EH (cell line): ENCODE measurements around the gene SEC11A.
"Not testable (repeated sequence)": the region's sequence is repeated elsewhere in the genome, so short reads cannot be mapped to it uniquely, and the experiment has no call there.

ENCODE experiments used
- DNase-seq: peaks from one replicate; pipeline ENCODE4 v3.0.0-alpha.2; 2015; ENCODE audit warnings: low read depth

SEC11A gene

DNA sequence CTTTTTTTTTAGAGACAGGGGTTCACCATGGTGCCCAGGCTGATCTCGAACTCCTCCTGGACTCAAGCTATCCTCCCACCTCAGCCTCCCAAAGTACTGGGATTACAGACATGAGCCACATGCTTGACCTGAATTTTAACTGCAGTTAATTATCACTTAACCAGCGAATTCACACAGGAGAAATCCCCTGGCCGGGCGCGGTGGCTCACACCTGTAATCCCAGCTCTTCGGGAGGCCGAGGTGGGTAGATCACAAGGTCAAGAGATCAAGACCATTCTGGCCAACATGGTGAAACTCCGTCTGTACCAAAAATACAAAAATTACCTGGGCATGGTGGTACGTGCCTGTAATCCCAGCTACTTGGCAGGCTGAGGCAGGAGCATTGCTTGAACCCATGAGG lies 74.1 kb downstream of the SEC11A start:
- not testable (repeated sequence) for DNase-seq

DNA sequence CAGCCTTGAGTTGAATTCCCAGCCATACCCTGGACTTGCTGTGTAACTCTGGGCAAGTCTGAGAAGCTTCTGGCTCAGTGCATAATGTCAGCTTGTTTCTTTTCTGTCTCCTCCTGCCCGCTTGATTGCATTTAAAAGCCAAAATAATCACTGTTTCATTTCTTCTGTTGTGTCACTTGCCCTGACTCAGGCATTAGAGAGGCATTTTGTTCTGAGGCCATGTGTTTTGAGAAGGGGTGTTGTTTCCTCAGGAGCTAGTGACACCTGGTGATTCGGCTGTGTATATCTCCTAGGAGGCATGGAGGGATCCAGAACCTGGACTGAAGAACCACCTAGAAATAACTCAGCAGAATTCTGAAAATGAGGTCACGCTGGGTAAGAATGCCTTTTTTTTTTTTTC lies 77.8 kb downstream of the SEC11A start:
- peak; percentile 19 for DNase-seq

DNA sequence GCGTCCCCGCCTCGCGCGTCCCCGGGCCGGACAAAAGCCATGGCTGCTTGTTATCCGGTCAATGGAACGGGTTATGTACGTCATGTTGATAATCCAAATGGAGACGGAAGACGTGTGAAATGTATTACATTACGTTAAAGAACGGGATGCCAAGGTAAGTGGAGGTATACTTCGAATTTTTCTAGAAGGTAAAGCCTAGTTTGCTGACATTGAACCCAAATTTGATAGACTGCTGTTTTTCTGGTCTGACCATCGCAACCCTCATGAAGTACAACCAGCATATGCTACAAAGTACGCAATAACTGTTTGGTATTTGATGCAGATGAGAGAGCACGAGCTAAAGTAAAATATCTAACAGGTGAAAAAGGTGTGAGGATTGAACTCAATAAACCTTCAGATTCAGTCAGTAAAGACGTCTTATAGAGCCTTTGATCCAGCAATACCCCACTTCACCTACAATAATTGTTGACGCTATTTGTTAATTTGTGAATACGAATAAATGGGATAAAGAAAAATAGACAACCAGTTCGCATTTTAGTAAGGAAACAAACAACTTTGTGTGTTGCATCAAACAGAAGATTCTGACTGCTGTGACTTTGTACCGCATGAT lies 81.6 kb downstream of the SEC11A start:
- DNase-seq = no peak

DNA sequence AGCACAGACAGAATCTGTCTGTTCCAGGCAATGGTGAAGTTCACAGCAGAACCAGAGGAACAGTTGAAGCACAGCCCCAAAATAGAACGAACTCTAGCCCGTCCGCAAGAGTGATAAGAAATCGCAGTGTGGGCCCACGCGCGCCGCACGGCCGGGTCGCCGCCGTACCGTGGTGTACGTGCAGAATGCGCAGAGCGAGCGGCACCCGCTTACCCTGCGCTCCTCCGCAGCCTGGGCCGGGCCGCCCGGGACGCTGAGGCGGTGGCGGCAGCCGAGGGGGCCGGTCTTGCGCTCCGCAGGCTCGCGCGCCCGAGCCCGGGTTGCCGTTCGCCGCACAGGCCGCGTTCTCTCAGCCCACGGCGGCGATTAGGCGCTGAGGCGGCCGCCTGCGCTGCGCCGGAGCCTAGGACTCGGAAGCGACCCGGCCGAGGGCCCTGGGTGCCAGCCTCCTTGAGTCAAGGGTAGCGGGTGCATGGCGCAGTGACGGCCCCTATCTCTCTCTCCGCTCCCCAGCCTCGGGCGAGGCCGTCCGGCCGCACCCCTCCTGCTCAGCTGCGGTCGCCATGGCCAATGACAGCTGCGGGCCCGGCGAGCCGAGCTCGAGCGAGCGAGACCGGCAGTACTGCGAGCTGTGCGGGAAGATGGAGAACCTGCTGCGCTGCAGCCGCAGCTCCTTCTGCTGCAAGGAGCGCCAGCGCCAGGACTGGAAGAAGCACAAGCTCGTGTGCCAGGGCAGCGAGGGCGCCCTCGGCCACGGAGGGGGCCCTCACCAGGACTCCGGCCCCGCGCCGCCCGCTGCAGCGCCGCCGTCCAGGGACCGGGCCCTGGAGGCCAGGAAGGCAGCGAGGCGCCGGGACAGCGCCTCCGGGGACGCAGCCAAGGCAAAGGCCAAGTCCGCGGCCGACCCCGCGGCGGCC lies 82.4 kb downstream of the SEC11A start:
- peak; percentile 80 for DNase-seq

DNA sequence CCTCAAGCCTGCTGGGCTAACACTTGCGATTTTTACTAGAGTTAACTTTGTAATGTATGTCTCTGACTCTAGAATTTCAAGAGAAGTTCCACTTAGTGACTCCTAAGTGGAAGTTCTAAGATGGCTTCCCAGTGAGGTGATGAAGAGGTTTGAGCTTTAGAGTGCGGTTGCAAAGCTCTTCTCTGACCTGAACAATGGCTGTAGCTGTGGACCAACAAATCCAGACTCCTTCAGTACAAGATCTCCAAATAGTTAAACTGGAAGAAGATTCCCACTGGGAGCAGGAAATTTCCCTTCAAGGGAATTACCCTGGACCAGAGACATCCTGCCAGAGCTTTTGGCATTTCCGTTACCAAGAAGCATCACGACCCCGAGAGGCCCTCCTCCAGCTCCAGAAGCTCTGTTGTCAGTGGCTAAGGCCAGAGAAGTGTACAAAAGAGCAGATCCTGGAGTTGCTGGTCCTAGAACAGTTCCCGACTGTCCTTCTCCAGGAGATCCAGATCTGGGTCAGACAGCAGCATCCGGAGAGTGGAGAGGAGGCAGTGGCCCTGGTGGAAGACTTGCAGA lies 84.2 kb downstream of the SEC11A start:
- peak; percentile 50 for DNase-seq

DNA sequence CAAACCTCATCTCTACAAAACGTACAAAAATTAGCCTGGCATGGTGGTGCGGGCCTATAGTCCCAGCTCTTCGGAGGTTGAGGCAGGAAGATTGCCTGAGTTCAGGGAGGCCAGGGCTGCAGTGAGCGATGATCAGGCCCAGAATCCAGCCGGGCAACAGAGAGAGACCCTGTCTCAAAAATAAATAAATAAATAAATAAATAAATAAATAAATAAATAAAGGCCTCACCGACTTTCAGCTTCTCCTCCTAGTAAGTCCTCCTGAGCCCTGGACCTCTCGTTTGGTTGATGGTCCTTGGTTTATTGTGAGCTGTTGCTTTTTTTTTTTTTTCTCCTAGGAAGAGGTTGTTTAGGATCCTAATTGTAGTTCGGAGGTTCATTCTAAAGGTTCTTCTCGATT lies 86.9 kb downstream of the SEC11A start:
- no peak for DNase-seq

DNA sequence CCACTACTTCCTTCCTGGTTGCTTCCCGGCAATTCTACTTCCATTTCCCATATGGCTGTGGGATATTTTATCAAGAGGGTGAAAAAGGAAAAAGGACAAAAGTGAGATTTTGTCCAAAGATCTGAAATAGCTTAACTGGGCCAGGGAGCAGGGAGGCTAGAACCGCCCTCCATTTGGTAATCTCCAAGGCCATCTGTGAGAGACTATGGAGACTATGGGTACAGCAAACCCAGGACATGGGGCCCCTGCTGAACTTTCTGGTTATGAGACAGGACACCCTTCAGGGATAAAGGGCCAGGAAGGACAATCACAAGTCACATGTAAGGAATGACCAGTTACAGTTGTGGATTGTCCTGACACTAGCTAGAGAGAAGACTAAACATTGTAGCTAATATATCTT lies 90.8 kb downstream of the SEC11A start:
- DNase-seq = no peak

DNA sequence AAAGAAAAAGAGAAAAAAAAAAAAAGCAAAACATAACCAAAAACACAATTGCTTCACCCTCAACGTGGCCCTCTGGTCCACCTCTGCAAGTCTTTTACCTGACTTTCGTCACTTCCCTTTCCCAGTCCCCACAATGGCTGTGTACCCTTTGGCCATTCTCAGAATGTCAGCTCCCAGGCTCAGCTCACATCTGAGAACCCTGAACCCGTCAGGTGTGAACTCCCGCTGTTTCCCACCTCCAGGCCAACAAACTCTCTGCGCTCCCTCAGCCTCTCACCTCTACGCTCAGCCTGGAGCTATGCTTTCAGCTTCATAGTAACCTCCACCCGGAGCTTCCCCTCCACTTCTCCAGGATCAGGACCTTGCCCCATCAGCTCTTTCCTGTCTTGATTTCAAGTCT lies 91.6 kb downstream of the SEC11A start:
- DNase-seq = no peak

DNA sequence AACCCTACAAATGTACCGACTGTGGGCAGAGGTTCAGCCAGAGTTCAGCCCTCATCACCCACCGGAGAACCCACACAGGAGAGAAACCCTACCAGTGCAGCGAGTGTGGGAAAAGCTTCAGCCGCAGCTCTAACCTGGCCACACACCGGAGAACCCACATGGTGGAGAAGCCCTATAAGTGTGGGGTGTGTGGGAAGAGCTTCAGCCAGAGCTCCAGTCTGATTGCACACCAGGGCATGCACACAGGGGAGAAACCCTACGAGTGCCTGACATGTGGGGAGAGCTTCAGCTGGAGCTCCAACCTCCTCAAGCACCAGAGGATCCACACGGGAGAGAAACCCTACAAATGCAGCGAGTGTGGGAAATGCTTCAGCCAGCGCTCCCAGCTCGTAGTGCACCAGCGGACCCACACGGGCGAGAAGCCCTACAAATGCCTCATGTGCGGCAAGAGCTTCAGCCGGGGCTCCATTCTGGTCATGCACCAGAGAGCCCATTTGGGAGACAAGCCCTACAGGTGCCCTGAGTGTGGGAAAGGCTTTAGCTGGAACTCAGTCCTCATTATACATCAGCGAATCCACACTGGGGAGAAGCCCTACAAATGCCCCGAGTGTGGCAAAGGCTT lies 94.5 kb downstream of the SEC11A start:
- no peak for DNase-seq

DNA sequence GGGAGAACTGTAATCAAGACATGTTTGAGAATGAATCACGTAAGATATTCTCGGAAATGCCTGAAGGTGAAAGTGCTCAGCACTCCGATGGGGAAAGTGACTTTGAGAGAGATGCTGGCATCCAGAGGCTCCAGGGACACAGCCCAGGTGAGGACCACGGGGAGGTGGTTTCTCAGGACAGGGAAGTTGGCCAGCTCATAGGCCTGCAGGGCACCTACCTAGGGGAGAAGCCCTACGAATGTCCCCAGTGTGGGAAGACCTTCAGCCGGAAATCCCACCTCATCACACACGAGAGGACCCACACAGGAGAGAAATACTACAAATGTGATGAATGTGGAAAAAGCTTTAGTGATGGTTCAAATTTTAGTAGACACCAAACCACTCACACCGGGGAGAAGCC lies 95.3 kb downstream of the SEC11A start:
- no peak for DNase-seq
